Measurements from ENCODE around the gene UBTF. TPM values are rescaled to one million over a fixed set of nuclear protein-coding genes. Genes with fewer than 3 reads are reported as not detected.

The UBTF gene
- total and polyA plus RNA-seq, 2 of the 8 experiments (the other 6 are each of a cell fraction or from before 2014, with no cell fraction given) = 14.7 to 106 TPM

GRCh38 chr17:44249501-44250246 is 30.2 kb upstream of the UBTF start (continued):
- no peak for TF ChIP-seq CHD7 (IDR thresholded peaks at IDR 0.05; ENCODE audit: insufficient replicate concordance, low read length)
- no peak for TF ChIP-seq NANOG (IDR thresholded peaks at IDR 0.05; ENCODE audit: insufficient read depth, low read depth, low read length, poor library complexity, severe bottlenecking)
